H1 (cell line): ENCODE results near the gene TMEM187. TPM values are rescaled to one million over a fixed set of nuclear protein-coding genes. Genes with fewer than 3 reads are reported as not detected.

Experiments
- CTCF ChIA-PET: fragments of 300-600 bp; sonication (Branson Sonifier 250); formaldehyde crosslinking; loops from one replicate; lab custom pipeline; 2021; ENCODE audit not compliant: partially characterized antibody; lab: Charles Lee
- POLR2A ChIA-PET: fragments of 300-600 bp; sonication (Branson Sonifier 250); formaldehyde crosslinking; loops from one replicate; lab custom pipeline; 2021; ENCODE audit warnings: inconsistent platforms; ENCODE audit not compliant: partially characterized antibody; lab: Charles Lee
- DNase-seq, 2 experiments: peaks; one replicate each; pipeline versions ENCODE4 v3.0.0 to v3.0.0-alpha.2; 2010 to 2022; ENCODE audit warnings: low spot score in 2 of 2, low read depth in 1 of 2, mixed read lengths in 1 of 2
- FAIRE-seq: peaks from 2 replicates; lab custom pipeline; 2011; peaks lifted over from hg19 to GRCh38; lab: Jason Lieb, UNC
- H2AFZ ChIP-seq: 2 replicates; pipeline ENCODE4 v1.8.1; 2012; ENCODE audit warnings: low read length, inconsistent platforms
- H2AK5ac ChIP-seq: 2 replicates; pipeline ENCODE4 v1.6.1; 2013; ENCODE audit warnings: low read depth, low read length
- H2BK120ac ChIP-seq: replicated peaks from 2 replicates; pipeline ENCODE3; 2013; ENCODE audit warnings: low read depth, low read length, inconsistent platforms
- H2BK12ac ChIP-seq: 2 replicates; pipeline ENCODE4 v1.6.1; 2013; ENCODE audit warnings: low read depth, low read length
- H2BK15ac ChIP-seq: 2 replicates; pipeline ENCODE4 v1.6.1; 2013; ENCODE audit warnings: low read length
- H2BK20ac ChIP-seq: 2 replicates; pipeline ENCODE4 v1.6.1; 2013; ENCODE audit warnings: low read length
- H2BK5ac ChIP-seq: 2 replicates; pipeline ENCODE4 v1.6.1; 2013; ENCODE audit warnings: low read depth, low read length
- H3K14ac ChIP-seq: 2 replicates; pipeline ENCODE4 v1.6.1; 2013; ENCODE audit warnings: inconsistent platforms; ENCODE audit not compliant: insufficient read length
- H3K18ac ChIP-seq: 2 replicates; pipeline ENCODE4 v1.6.1; 2013; ENCODE audit warnings: low read length; ENCODE audit errors: extremely low read depth
- H3K23ac ChIP-seq: 2 replicates; pipeline ENCODE4 v1.6.1; 2013; ENCODE audit warnings: inconsistent platforms; ENCODE audit not compliant: insufficient read length
- H3K23me2 ChIP-seq: 2 replicates; pipeline ENCODE4 v1.6.1; 2013; ENCODE audit warnings: low read depth, low read length
- H3K27ac ChIP-seq: 2 replicates; pipeline ENCODE4 v1.6.1; 2011; ENCODE audit warnings: low read depth, low read length, inconsistent platforms
- H3K27me3 ChIP-seq, 4 experiments: replicated peaks in 1 of 4; 1 replicate in 1 of 4; 2 replicates in 3 of 4; pipeline versions ENCODE4 v1.6.1 to v1.8.1; 2011 to 2013; ENCODE audit warnings: low read length in 3 of 4, mild to moderate bottlenecking in 3 of 4, inconsistent platforms in 2 of 4, mixed read lengths in 2 of 4, moderate library complexity in 1 of 4; ENCODE audit not compliant: control insufficient read depth in 3 of 4, insufficient read depth in 3 of 4; ENCODE audit errors: extremely low read depth in 1 of 4
- H3K36me3 ChIP-seq, 4 experiments: 2 replicates each; pipeline versions ENCODE4 v1.6.1 to v1.8.1; 2011 to 2013; ENCODE audit warnings: mild to moderate bottlenecking in 4 of 4, low read length in 3 of 4, moderate library complexity in 2 of 4, control low read depth in 1 of 4, inconsistent platforms in 1 of 4; ENCODE audit not compliant: insufficient read depth in 4 of 4, control insufficient read depth in 2 of 4
- H3K4ac ChIP-seq: replicated peaks from 2 replicates; pipeline ENCODE3; 2013; ENCODE audit warnings: low read length, low read depth, mixed read lengths, inconsistent platforms; ENCODE audit not compliant: insufficient read length
- H3K4me1 ChIP-seq, 4 experiments: replicated peaks in 1 of 4; 1 replicate in 1 of 4; 2 replicates in 3 of 4; pipeline versions ENCODE4 v1.6.1 to v1.8.1; 2011 to 2013; ENCODE audit warnings: low read length in 3 of 4, inconsistent platforms in 2 of 4, mixed read lengths in 1 of 4; ENCODE audit not compliant: insufficient read depth in 4 of 4, control insufficient read depth in 3 of 4
- H3K4me2 ChIP-seq, 2 experiments: 2 replicates each; pipeline versions ENCODE4 v1.6.1 to v1.8.1; 2011 to 2013; ENCODE audit warnings: low read depth in 2 of 2, low read length in 2 of 2, control low read depth in 1 of 2, inconsistent platforms in 1 of 2, mild to moderate bottlenecking in 1 of 2; ENCODE audit not compliant: insufficient read depth in 1 of 2
- H3K4me3 ChIP-seq, 4 experiments: fragments of 200-600, 300-600 bp in 1 of 4; sonication (generic), shearing (Covaris generic), sonication (Bioruptor Twin) in 1 of 4; 2 replicates each; pipeline versions ENCODE4 v1.5.1 to v1.8.1; 2011 to 2016; ENCODE audit warnings: low read length in 4 of 4, low read depth in 3 of 4, control low read depth in 2 of 4, inconsistent platforms in 2 of 4, mild to moderate bottlenecking in 2 of 4, mixed read lengths in 1 of 4, moderate library complexity in 1 of 4; ENCODE audit not compliant: insufficient read depth in 2 of 4; ENCODE audit errors: extremely low read depth in 1 of 4
- H3K56ac ChIP-seq: replicated peaks from 2 replicates; pipeline ENCODE3; 2013; ENCODE audit warnings: low read depth, mild to moderate bottlenecking, mixed read lengths, low read length, inconsistent platforms; ENCODE audit not compliant: insufficient read length
- H3K79me1 ChIP-seq: 2 replicates; pipeline ENCODE4 v1.6.1; 2013; ENCODE audit warnings: low read depth, low read length, control low read depth
- H3K79me2 ChIP-seq, 2 experiments: 2 replicates each; pipeline versions ENCODE4 v1.6.1 to v1.8.1; 2012 to 2013; ENCODE audit warnings: low read length in 2 of 2, mild to moderate bottlenecking in 2 of 2, inconsistent platforms in 1 of 2; ENCODE audit not compliant: insufficient read depth in 2 of 2, control insufficient read depth in 1 of 2
- H3K9ac ChIP-seq, 4 experiments: replicated peaks in 1 of 4; 1 replicate in 1 of 4; 2 replicates in 3 of 4; pipeline versions ENCODE4 v1.6.1 to v1.8.1; 2011 to 2013; ENCODE audit warnings: low read depth in 3 of 4, low read length in 3 of 4, control low read depth in 2 of 4, mild to moderate bottlenecking in 2 of 4, moderate library complexity in 2 of 4, inconsistent platforms in 1 of 4; ENCODE audit errors: extremely low read depth in 1 of 4
- H3K9me3 ChIP-seq, 2 experiments: 2 replicates each; pipeline versions ENCODE4 v1.6.1 to v1.8.1; 2012 to 2013; ENCODE audit warnings: mild to moderate bottlenecking in 2 of 2, moderate library complexity in 2 of 2, control low read depth in 1 of 2, inconsistent platforms in 1 of 2, low read depth in 1 of 2, low read length in 1 of 2, mixed read lengths in 1 of 2; ENCODE audit not compliant: insufficient read depth in 2 of 2
- H4K20me1 ChIP-seq, 2 experiments: replicated peaks in 1 of 2; 2 replicates each; pipeline versions ENCODE3 to v1.8.1; 2011 to 2013; ENCODE audit warnings: inconsistent platforms in 2 of 2, low read length in 2 of 2, mild to moderate bottlenecking in 1 of 2; ENCODE audit not compliant: insufficient read depth in 2 of 2, control insufficient read depth in 1 of 2
- H4K5ac ChIP-seq: 2 replicates; pipeline ENCODE4 v1.6.1; 2013; ENCODE audit warnings: low read length, low read depth, mixed read lengths, inconsistent platforms; ENCODE audit not compliant: insufficient read length
- H4K8ac ChIP-seq: 2 replicates; pipeline ENCODE4 v1.8.0; 2013; ENCODE audit warnings: mild to moderate bottlenecking, moderate library complexity, low read length, inconsistent platforms; ENCODE audit not compliant: insufficient read depth; ENCODE audit errors: extremely low read depth
- H4K91ac ChIP-seq: replicated peaks from 2 replicates; pipeline ENCODE3; 2013; ENCODE audit warnings: low read length, mixed read lengths, inconsistent platforms; ENCODE audit not compliant: insufficient read length
- KDM1A ChIP-seq: fragments of 200-600, 300-600 bp; sonication (generic); IDR thresholded peaks from 2 replicates; pipeline ENCODE4 v1.7.1; 2016; ENCODE audit warnings: mild to moderate bottlenecking, low read length, borderline replicate concordance
- NANOG ChIP-seq: IDR thresholded peaks from 2 replicates; pipeline ENCODE4 v1.6.1; 2011; ENCODE audit warnings: low read length, low read depth, mild to moderate bottlenecking, inconsistent platforms; ENCODE audit not compliant: insufficient read depth, poor library complexity, severe bottlenecking
- NRF1 ChIP-seq: IDR thresholded peaks from 2 replicates; pipeline ENCODE4 v1.6.1; 2011; ENCODE audit warnings: mild to moderate bottlenecking, low read depth, low read length, improper control_type of control experiment
- RAD21 ChIP-seq, 2 experiments: IDR thresholded peaks in 1 of 2; conservative IDR thresholded peaks in 1 of 2; 2 replicates each; pipeline ENCODE4 v1.6.1; 2011; ENCODE audit warnings: low read depth in 2 of 2, low read length in 2 of 2, improper control_type of control experiment in 1 of 2, inconsistent platforms in 1 of 2, mild to moderate bottlenecking in 1 of 2, moderate library complexity in 1 of 2
- SIRT6 ChIP-seq: IDR thresholded peaks from one replicate; pipeline ENCODE4 v1.7.1; 2012; ENCODE audit warnings: low read length, inconsistent platforms
- SIX5 ChIP-seq: IDR thresholded peaks from 2 replicates; pipeline ENCODE4 v1.6.1; 2011; ENCODE audit warnings: mild to moderate bottlenecking, low read depth, low read length
- SP2 ChIP-seq: IDR thresholded peaks from 2 replicates; pipeline ENCODE4 v1.6.1; 2012; ENCODE audit warnings: mild to moderate bottlenecking, low read length, inconsistent platforms
- WGBS, 2 experiments: shearing (Covaris generic) in 1 of 2; methylation state at CpG; one replicate each; pipeline versions ENCODE4 v1.1.6 to v1.1.7; 2013 to 2015; ENCODE audit warnings: low lambda C conversion rate in 2 of 2, mixed read lengths in 2 of 2, inconsistent platforms in 1 of 2, low coverage in 1 of 2, missing lambda C conversion rate in 1 of 2; ENCODE audit not compliant: insufficient replicate concordance in 2 of 2, insufficient coverage in 1 of 2, insufficient read length in 1 of 2; ENCODE audit errors: extremely low coverage in 1 of 2, missing lambda C conversion rate in 1 of 2; 5-methylcytosine and 5-hydroxymethylcytosine counted together
- polyA plus RNA-seq, 7 experiments: library from polyadenylated mRNA; depleted of rRNA in 3 of 7; stranded (reverse) in 5 of 7; unstranded in 2 of 7; fragments of >200 nt in 5 of 7; fragments of 200-250 nt in 2 of 7; gene quantifications; 1 replicate in 5 of 7; 2 replicates in 1 of 7; 4 replicates in 1 of 7; pipeline versions ENCODE4 v1.2.1 to v1.2.3, GENCODE V29; 2011 to 2013; ENCODE audit warnings: missing spikeins in 2 of 7, mixed read lengths in 2 of 7
- total RNA-seq: library from RNA; stranded (reverse); fragmentation: NEBNext Ultra II Directional; extraction: Animal tissue kit (Norgen Biotek cat#: 25700); gene quantifications from 2 replicates; pipeline ENCODE4 v1.2.1, GENCODE V29; 2021

The TMEM187 gene
- total and polyA plus RNA-seq, 2 of the 8 experiments (the other 6 are each of a cell fraction or from before 2014, with no cell fraction given): 5.0 to 14.5 TPM

- Histone ChIP-seq H4K20me1 (peaks cover 0 to 4% of the 10 kb centered on the region in 2 experiments), H2BK20ac (no peak overlapping the region), H3K23me2 (no peaks in the 10 kb centered on the region), H3K79me2 (no peaks in the 10 kb centered on the region), H4K5ac (no peak overlapping the region), H2BK15ac (no peak overlapping the region), H3K4me1 (peaks cover 0 to 11% (median 3%) of the 10 kb centered on the region in 4 experiments; a peak in 3 of 7 replicates), H2BK12ac (no peak overlapping the region), H3K56ac (no peak overlapping the region), H3K9ac (no peak overlapping the region), H3K4ac (no peak overlapping the region), H3K27me3 (no peaks in the 10 kb centered on the region), H3K14ac (no peak overlapping the region), H3K27ac (no peak overlapping the region; the same call in 1 of the 2 replicates), H3K23ac (no peak overlapping the region), H3K9me3 (no peaks in the 10 kb centered on the region), H2BK5ac (no peak overlapping the region)
- DNase-seq: no peak
- POLR2A ChIA-PET: interaction anchor here (0.7 to 18.9 kb wide), 5 partner anchors 18 to 420 kb away, joined by 3 to 231 read pairs (median 12); partner anchors contain the start of genes ARHGAP4, HCFC1 and SSR4
- WGBS, 2 experiments: 83% methylated on average over 15 of the region's 30 CpGs; no CpG with 5 or more reads in 1 of the 2 experiments
- no peak for FAIRE-seq
- no peak for TF ChIP-seq SP2
- TF ChIP-seq KDM1A: no peak
- no peak for TF ChIP-seq NRF1
- no peak for TF ChIP-seq SIRT6
- TF ChIP-seq RAD21 (IDR thresholded peaks at IDR 0.05 in 1 of 2, conservative IDR thresholded peaks at IDR 0.05 in 1 of 2; ENCODE audit: low read depth in 2 of 2, low read length in 2 of 2): no peak
- no peak for TF ChIP-seq NANOG
- no peak for TF ChIP-seq SIX5
- TF ChIP-seq, all 59 proteins: peak for 0
- CTCF ChIA-PET: interaction anchor here (1.4 to 11.1 kb wide), 9 partner anchors 10 to 183 kb away, joined by 3 to 272 read pairs (median 6); partner anchors contain the start of genes ARHGAP4, HCFC1 and NAA10
- Histone ChIP-seq H4K91ac (no peak overlapping the region), H3K18ac (no peak overlapping the region), H3K4me2 (no peak overlapping the region), H2BK120ac (no peak overlapping the region), H3K4me3 (no peak overlapping the region), H4K8ac (no peak overlapping the region), H3K36me3 (peaks cover 22 to 42% (median 32%) of the 10 kb centered on the region in 4 experiments; a peak in 7 of 8 replicates), H3K79me1 (no peaks in the 10 kb centered on the region), H2AFZ (no peak overlapping the region), H2AK5ac (no peak overlapping the region)
Observed at GRCh38 chrX:153948847-153949805, 23.4 kb upstream of the TMEM187 start.
